Stimulated activated effector memory CD8-positive, alpha-beta T cell treated with anti-CD3 and anti-CD28 coated beads, Interleukin-12 subunit alpha, Interleukin-12 subunit beta, amount 100 ng/mL, for 72 hours (primary cell): ENCODE measurements around the gene FBXW7.

ENCODE experiments used
- ATAC-seq: fragments of 150-1000 bp; cut with Tn5 transposase; 2 replicates; pipeline ENCODE4 v1.10.0; 2021
- DNase-seq, 2 donors: peaks; one replicate each; pipeline ENCODE4 v3.0.0; 2021 to 2022; ENCODE audit warnings: low spot score in 2 of 2
- H3K27ac Mint-ChIP-seq: one replicate; pipeline ENCODE4 v1.8.0; 2022; ENCODE audit warnings: mild to moderate bottlenecking, mixed read lengths
- H3K36me3 Mint-ChIP-seq: one replicate; pipeline ENCODE4 v1.8.0; 2022; ENCODE audit warnings: mild to moderate bottlenecking, mixed read lengths
- H3K4me1 Mint-ChIP-seq: one replicate; pipeline ENCODE4 v1.8.0; 2022; ENCODE audit warnings: mixed read lengths
- H3K4me3 Mint-ChIP-seq: one replicate; pipeline ENCODE4 v1.8.0; 2022; ENCODE audit warnings: mild to moderate bottlenecking, mixed read lengths
- H3K9me3 Mint-ChIP-seq: one replicate; pipeline ENCODE4 v1.8.0; 2022; ENCODE audit warnings: mixed read lengths

FBXW7 gene

DNA sequence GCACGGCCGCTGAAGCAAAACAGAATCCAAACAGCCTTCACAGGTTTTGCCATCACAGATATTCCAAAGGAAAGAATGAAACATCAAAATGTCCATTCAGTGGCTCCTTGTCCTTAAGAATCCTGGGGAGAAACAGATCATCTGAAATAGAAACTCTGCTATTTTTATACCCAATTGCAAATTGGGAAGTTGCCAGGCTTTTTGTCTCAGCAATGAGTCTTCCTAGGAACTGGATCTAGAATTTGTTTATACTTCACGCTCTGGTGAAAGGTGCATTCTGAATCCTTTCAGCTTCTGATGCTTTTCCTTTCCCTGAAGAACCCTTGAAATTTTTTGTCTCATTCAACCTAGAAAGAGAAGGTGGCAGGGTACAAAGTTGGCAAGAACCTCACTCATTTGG is 218.9 kb downstream of the FBXW7 start:
- DNase-seq (no peak), ATAC-seq (no peak)
- no peaks in the 10 kb centered on the region for H3K9me3 Mint-ChIP-seq
- no peak overlapping the region for H3K27ac Mint-ChIP-seq
- H3K4me3 Mint-ChIP-seq: no peak overlapping the region
- H3K4me1 Mint-ChIP-seq: no peaks in the 10 kb centered on the region
- peaks cover 24% of the 10 kb centered on the region for H3K36me3 Mint-ChIP-seq

- ATAC-seq (no peak), DNase-seq (no peak)
- H3K9me3 Mint-ChIP-seq: no peaks in the 10 kb centered on the region
- H3K4me3 Mint-ChIP-seq: no peak overlapping the region
- no peak overlapping the region for H3K27ac Mint-ChIP-seq
- no peaks in the 10 kb centered on the region for H3K36me3 Mint-ChIP-seq
- no peaks in the 10 kb centered on the region for H3K4me1 Mint-ChIP-seq
Measured at GRCh38 chr4:152310257-152310656, 225.6 kb downstream of the FBXW7 start.

DNA sequence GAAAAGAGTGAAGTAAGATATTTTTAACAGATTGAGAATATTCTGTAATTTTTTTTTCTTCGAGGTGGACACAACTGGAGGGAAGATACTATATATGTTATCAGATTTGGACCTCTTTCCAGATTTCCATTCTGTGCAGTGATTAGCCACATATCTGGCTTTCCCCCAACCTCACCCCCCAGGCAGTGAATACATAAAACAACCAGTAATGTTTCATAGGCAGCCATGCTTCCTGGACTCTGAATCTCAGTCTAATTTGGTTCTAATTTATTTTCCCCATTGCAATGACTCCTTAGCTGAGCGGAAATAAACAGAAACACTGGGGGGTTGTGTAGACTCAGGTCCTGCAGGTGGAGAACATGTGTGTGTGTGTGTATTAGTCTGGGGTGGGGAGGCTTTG is 226.5 kb downstream of the FBXW7 start:
- no peak for DNase-seq
- no peaks in the 10 kb centered on the region for H3K9me3 Mint-ChIP-seq
- H3K4me3 Mint-ChIP-seq: no peak overlapping the region
- no peak overlapping the region for H3K27ac Mint-ChIP-seq
- H3K36me3 Mint-ChIP-seq: no peaks in the 10 kb centered on the region
- ATAC-seq: no peak
- no peaks in the 10 kb centered on the region for H3K4me1 Mint-ChIP-seq

DNA sequence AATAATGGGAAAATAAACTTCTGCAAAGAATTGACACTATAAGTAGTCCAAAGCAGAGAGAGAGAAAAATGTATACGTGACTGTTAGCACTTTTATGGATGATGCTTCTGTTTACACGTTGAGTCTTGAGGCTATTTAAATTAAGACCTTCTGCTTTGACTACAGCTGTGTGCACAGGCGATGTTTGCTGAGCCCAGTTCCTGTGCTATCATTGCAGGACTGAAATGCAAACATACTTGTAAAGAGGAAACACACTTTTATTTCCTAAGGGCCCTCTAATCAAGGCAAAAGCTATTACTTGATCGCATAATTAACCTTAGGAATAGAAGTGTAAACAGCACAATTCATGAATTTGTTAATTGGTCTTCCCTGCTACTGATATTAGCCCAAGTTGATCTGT is 226.9 kb downstream of the FBXW7 start:
- DNase-seq (no peak), ATAC-seq (no peak)
- Mint-ChIP-seq H3K9me3 (no peaks in the 10 kb centered on the region), H3K4me1 (no peaks in the 10 kb centered on the region), H3K4me3 (no peak overlapping the region), H3K36me3 (no peaks in the 10 kb centered on the region), H3K27ac (no peak overlapping the region)

DNA sequence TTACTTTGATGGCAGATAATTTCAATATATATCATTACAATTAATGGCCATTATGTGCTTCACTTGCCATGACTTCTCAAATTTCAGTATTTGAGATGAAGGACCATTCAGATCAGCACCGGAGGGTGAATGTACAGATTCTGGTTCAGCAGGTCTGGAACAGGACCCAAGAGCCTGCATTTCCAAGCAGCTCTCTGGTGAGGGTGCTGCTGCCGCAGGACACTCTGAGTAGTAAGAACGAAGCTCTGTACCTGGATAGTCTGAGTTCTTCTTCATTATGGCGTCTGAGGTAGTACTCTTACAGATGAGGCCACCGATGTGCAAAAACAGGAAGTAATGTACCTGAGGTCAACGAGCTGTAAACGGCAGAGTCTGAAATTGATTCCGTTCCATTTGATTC is 228.2 kb downstream of the FBXW7 start:
- Mint-ChIP-seq H3K27ac (no peak overlapping the region), H3K4me1 (no peaks in the 10 kb centered on the region), H3K4me3 (no peak overlapping the region), H3K9me3 (no peaks in the 10 kb centered on the region), H3K36me3 (no peaks in the 10 kb centered on the region)
- DNase-seq (no peak), ATAC-seq (no peak)

DNA sequence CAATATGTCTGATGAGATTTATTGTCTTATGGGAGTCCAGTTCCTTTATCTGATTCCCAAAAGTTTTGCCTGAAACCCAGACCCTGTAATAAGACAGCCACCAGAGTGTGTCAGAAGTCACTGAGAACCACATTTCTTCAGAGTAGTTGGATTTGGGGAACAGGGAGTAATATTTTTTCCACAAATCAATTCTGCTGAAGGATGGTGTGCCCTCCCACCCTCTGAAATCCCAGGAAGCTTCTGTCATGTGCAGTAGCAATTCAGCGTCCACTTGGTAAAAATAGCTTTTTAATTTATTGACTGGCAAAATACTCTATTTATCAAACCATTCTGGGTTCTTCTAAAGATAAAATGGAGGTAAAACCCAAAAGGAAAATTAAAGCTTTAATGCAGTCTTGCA is 229.4 kb downstream of the FBXW7 start:
- ATAC-seq (no peak), DNase-seq (no peak)
- Mint-ChIP-seq H3K4me3 (no peak overlapping the region), H3K36me3 (no peaks in the 10 kb centered on the region), H3K27ac (no peak overlapping the region), H3K4me1 (no peaks in the 10 kb centered on the region), H3K9me3 (no peaks in the 10 kb centered on the region)

DNA sequence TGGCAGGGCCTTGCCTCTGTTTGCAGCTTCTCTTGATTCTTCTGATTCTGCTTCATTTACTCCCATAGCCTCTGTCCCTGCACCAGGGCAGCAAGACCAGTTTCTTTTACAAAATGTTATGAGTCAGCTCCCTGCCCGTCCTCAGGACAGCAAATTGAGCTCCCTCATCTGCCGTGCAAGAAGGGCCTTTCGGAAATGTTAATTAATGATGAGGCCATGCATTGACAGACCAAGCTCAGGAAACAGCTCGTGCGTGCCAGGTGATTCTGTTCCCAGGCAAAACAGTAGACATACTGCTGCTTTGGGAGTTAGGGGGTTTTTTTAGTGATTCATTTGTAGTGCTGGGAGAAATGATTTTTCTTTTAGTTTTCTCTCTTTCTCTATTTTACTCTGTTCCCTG is 231.7 kb downstream of the FBXW7 start:
- no peak for ATAC-seq

DNA sequence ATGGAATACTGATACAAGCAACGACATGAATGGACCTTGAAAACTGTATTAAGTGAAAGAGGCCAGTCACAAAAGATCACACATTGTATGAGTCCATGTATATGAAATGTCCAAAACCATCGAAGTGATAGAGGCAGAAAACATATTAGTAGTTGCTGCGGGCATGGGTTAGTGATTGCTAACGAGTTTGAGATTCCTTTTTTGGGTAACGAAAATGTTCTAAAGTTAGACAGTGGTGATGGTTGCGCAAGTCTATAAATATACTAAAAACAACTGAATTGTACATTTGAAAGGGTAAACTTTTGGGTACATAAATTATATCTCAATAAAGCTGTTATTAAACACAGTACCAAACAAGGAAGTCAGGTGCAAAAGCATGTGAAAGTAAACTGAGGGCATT is 234.5 kb downstream of the FBXW7 start:
- H3K9me3 Mint-ChIP-seq: no peaks in the 10 kb centered on the region
- no peak overlapping the region for H3K27ac Mint-ChIP-seq
- H3K4me1 Mint-ChIP-seq: no peaks in the 10 kb centered on the region
- H3K36me3 Mint-ChIP-seq: no peaks in the 10 kb centered on the region
- H3K4me3 Mint-ChIP-seq: no peak overlapping the region
- DNase-seq (no peak), ATAC-seq (no peak)

More for the DNA sequence above, 231.7 kb downstream of the FBXW7 start:
- no peak for DNase-seq
- Mint-ChIP-seq H3K27ac (no peak overlapping the region), H3K9me3 (no peaks in the 10 kb centered on the region), H3K36me3 (no peaks in the 10 kb centered on the region), H3K4me3 (no peak overlapping the region), H3K4me1 (no peaks in the 10 kb centered on the region)

DNA sequence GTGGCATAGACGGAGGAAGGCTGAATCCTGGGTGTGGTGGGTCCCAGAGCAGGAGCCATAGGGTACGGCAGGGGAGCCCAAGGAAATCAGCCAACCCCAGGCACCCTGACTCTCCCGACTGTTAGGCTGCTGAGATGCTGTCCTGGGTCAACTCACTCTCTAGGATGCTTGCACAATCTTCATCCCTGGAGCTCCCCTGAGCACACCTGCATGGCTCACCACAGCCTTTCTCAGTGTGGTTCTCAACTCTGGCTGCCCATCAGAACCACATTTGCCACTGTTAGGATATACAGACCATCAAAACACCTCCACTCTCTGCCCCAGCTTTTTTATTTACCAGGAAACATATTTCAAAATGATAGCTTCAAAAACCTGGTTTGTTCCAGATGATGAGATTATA is 236.3 kb downstream of the FBXW7 start:
- no peak overlapping the region for H3K4me3 Mint-ChIP-seq
- H3K27ac Mint-ChIP-seq: no peak overlapping the region
- DNase-seq: no peak
- no peak for ATAC-seq
- H3K9me3 Mint-ChIP-seq: no peaks in the 10 kb centered on the region
- H3K36me3 Mint-ChIP-seq: no peaks in the 10 kb centered on the region
- no peaks in the 10 kb centered on the region for H3K4me1 Mint-ChIP-seq

GRCh38 chr4:152296386-152296785 is 239.5 kb downstream of the FBXW7 start:
- H3K4me3 Mint-ChIP-seq: no peak overlapping the region
- no peaks in the 10 kb centered on the region for H3K9me3 Mint-ChIP-seq
- no peaks in the 10 kb centered on the region for H3K36me3 Mint-ChIP-seq
- no peak for DNase-seq
- no peaks in the 10 kb centered on the region for H3K4me1 Mint-ChIP-seq
- H3K27ac Mint-ChIP-seq: no peak overlapping the region
- ATAC-seq: no peak

DNA sequence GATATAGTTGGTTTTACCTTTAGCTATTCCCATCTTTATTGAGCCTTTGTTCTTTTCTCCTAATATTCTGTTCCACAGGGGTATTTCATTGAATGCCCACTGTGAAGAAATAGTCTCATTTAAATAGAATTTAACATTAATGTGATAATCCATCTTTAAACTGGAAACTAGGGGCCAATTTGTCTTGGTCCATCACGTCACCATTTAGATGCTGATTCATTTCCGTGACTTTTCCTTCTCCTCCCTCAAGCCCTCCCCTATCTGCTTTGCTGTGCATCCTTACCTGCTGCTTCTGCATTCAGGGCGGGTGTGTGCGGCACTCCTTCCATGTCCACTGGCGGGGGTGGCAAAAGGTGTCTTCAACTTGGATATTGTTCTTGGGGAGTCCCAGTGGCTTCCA is 241.1 kb downstream of the FBXW7 start:
- ATAC-seq: no peak
- no peak overlapping the region for H3K27ac Mint-ChIP-seq

GRCh38 chr4:152294331-152294730 is 241.6 kb downstream of the FBXW7 start:
- no peak overlapping the region for H3K27ac Mint-ChIP-seq
- no peak overlapping the region for H3K4me3 Mint-ChIP-seq
- no peak for ATAC-seq
- DNase-seq: no peak
- H3K36me3 Mint-ChIP-seq: no peaks in the 10 kb centered on the region
- no peaks in the 10 kb centered on the region for H3K4me1 Mint-ChIP-seq
- no peaks in the 10 kb centered on the region for H3K9me3 Mint-ChIP-seq

More for the DNA sequence above, 241.1 kb downstream of the FBXW7 start:
- Mint-ChIP-seq H3K4me1 (no peaks in the 10 kb centered on the region), H3K4me3 (no peak overlapping the region), H3K36me3 (no peaks in the 10 kb centered on the region), H3K9me3 (no peaks in the 10 kb centered on the region)
- DNase-seq: no peak

- DNase-seq: no peak
- no peak for ATAC-seq
- H3K27ac Mint-ChIP-seq: no peak overlapping the region
- no peaks in the 10 kb centered on the region for H3K4me1 Mint-ChIP-seq
- no peaks in the 10 kb centered on the region for H3K9me3 Mint-ChIP-seq
- H3K36me3 Mint-ChIP-seq: no peaks in the 10 kb centered on the region
- no peak overlapping the region for H3K4me3 Mint-ChIP-seq
Measured at GRCh38 chr4:152293527-152293926, 242.4 kb downstream of the FBXW7 start.

DNA sequence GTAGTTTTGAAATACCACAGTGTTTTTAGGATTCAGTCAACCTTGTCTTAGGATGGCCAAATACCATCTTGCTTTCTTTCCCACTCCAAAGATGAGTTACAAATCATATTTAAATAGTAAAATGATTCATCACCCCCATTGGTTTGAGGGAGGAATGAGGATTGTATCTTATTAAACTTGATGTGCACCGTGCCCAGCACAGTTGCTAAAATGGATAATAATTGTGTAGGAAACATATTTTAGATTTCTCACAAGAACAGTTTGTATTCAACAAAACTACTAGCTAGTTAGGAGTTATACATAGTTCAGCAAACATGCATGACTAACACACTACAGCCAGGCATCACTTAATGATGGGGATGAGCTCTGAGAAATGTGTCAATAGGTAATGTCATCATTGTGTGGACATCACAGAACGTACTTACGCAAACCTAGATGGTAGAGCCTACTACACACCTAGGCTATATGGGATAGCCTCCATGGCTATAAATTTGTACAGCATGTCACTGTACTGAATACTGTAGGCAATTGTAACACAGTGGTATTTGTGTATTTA is 245.4 kb downstream of the FBXW7 start:
- Mint-ChIP-seq H3K9me3 (no peaks in the 10 kb centered on the region), H3K4me3 (no peak overlapping the region), H3K36me3 (no peaks in the 10 kb centered on the region), H3K4me1 (no peaks in the 10 kb centered on the region), H3K27ac (no peak overlapping the region)
- ATAC-seq: no peak
- DNase-seq: no peak

GRCh38 chr4:152289941-152290340 is 246.0 kb downstream of the FBXW7 start:
- Mint-ChIP-seq H3K4me3 (no peak overlapping the region), H3K36me3 (no peaks in the 10 kb centered on the region), H3K9me3 (no peaks in the 10 kb centered on the region), H3K27ac (no peak overlapping the region), H3K4me1 (no peaks in the 10 kb centered on the region)
- DNase-seq: no peak
- no peak for ATAC-seq

- Mint-ChIP-seq H3K27ac (no peak overlapping the region), H3K4me3 (no peak overlapping the region), H3K4me1 (no peaks in the 10 kb centered on the region), H3K36me3 (no peaks in the 10 kb centered on the region), H3K9me3 (no peaks in the 10 kb centered on the region)
- ATAC-seq (no peak), DNase-seq (no peak)
Measured at GRCh38 chr4:152289541-152289940, 246.4 kb downstream of the FBXW7 start.

DNA sequence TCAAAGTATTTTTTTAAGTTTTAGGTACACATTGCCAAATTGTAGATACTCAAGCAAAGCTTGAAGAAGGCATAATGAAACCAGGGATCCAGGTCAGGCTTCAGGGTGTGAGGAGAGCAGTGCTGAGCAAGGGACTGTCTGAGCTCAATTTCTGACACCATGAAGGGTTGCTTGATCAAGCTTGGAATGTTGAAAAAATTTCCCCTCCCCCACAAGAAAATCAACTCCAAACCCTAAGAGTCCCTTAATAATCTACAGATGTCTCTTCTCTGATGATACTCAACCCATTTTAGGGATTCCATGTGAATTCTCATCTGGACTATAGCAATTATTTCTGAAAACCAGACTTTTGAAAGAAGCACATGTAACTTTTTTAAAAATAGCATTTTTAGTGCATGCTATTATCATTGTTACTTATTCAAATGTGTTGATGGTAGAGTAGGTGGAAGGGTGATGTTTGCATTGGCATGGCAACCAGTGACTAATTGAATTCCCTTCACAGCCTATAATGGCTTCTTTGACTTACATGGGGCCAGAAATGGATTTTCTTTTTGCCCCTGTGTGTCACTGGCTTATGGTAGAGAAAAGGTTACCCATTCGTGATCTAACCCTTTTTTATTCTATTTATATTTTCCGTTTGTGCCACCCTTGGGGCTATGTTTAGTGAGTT is 252.0 kb downstream of the FBXW7 start:
- Mint-ChIP-seq H3K4me3 (no peak overlapping the region), H3K4me1 (peaks cover 14% of the 10 kb centered on the region), H3K36me3 (no peaks in the 10 kb centered on the region), H3K9me3 (no peaks in the 10 kb centered on the region), H3K27ac (no peak overlapping the region)
- DNase-seq: no peak
- ATAC-seq: no peak
